ENCODE measurements around the gene CHMP4A. TPM values are rescaled to one million over a fixed set of nuclear protein-coding genes. Genes with fewer than 3 reads are reported as not detected.

The CHMP4A gene
- polyA plus RNA-seq, 1 donor from 2014 or later = 55.3 TPM

DNA sequence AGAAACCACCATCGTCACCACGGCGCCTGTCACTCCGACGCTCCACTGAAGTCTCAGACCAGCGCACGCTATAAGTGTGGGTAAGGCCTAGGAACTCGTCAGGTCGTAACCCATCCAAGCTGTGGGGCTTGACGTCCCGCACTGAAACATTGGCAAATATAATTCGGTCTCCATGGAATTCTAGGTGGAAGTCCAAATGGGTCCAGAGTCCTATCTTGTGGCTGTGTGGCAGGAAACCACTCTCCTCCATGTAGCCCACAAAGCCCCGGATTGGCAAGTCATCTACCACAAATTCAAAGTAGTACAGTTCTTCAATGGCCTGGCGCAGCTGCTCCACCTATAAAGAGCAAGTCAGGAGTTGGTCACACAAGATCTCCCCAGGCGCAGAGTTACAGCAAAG, 20.4 kb downstream of the CHMP4A start:
- H3K9me2 ChIP-seq (ENCODE audit: insufficient read depth, low read length) = no peaks in the 10 kb centered on the region
- no peak overlapping the region for H3K9ac ChIP-seq (ENCODE audit: low read length)
- H3K4me3 ChIP-seq (ENCODE audit: low read length) = no peak overlapping the region
- peaks cover 3% of the 10 kb centered on the region for H4K20me1 ChIP-seq (ENCODE audit: insufficient read depth)
- H3K27ac ChIP-seq (ENCODE audit: low read length) = no peak overlapping the region
- H3K9me3 ChIP-seq (ENCODE audit: low read length) = no peaks in the 10 kb centered on the region
- H3K79me2 ChIP-seq (replicated peaks; ENCODE audit: insufficient read depth, low read length) = peaks cover 3% of the 10 kb centered on the region
- TF ChIP-seq SMC3 (conservative IDR thresholded peaks at IDR 0.05; ENCODE audit: poor library complexity) (no peak), EZH2 (IDR thresholded peaks at IDR 0.05; ENCODE audit: borderline replicate concordance, insufficient read depth, low read length, poor library complexity, severe bottlenecking) (no peak), POLR2AphosphoS5 (IDR thresholded peaks at IDR 0.05) (no peak), EP300 (conservative IDR thresholded peaks at IDR 0.05; ENCODE audit: poor library complexity, severe bottlenecking) (no peak), TAF1 (IDR thresholded peaks at IDR 0.05; ENCODE audit: low read depth) (no peak), RAD21 (conservative IDR thresholded peaks at IDR 0.05) (no peak), MXI1 (conservative IDR thresholded peaks at IDR 0.05; ENCODE audit: poor library complexity, severe bottlenecking) (no peak), CTCF (IDR thresholded peaks at IDR 0.05; ENCODE audit: poor library complexity, severe bottlenecking) (no peak), REST (IDR thresholded peaks at IDR 0.05; ENCODE audit: borderline replicate concordance) (no peak)
- H3K27me3 ChIP-seq (ENCODE audit: insufficient read depth, low read depth, low read length) = no peaks in the 10 kb centered on the region
- no peak overlapping the region for H2AFZ ChIP-seq (ENCODE audit: low read depth, low read length)
- no peaks in the 10 kb centered on the region for H3K36me3 ChIP-seq (ENCODE audit: insufficient read depth, low read length)
- no peak overlapping the region for H3K4me2 ChIP-seq (ENCODE audit: low read length)
- no peaks in the 10 kb centered on the region for H3F3A ChIP-seq (ENCODE audit: insufficient read depth, low read length, poor library complexity, severe bottlenecking)

DNA sequence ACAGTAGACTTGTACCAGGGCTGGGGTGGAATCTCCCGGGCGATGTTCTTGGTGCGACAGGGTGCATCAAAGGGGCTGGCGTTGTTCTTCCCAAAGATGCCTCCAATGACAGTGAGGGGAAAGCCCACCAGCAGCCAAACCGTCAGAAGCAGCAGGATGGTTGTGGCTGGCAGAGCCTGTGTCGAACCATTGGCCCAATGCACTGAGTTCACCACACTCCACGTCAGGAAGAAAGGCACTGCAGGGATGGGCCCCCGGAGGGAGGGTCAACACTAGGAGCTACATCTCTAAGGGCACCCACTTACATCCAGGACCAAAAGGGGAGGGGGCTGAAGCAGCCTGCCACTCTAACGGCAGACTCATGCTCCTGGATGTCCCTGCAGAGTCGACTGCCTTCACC, 22.9 kb downstream of the CHMP4A start:
- no peak overlapping the region for H3K27ac ChIP-seq (ENCODE audit: low read length)
- peaks cover 4% of the 10 kb centered on the region for H4K20me1 ChIP-seq (ENCODE audit: insufficient read depth)
- H3K9ac ChIP-seq (ENCODE audit: low read length) = no peak overlapping the region
- TF ChIP-seq EZH2 (IDR thresholded peaks at IDR 0.05; ENCODE audit: borderline replicate concordance, insufficient read depth, low read length, poor library complexity, severe bottlenecking) = no peak
- no peak for TF ChIP-seq POLR2AphosphoS5 (IDR thresholded peaks at IDR 0.05)
- TF ChIP-seq CTCF (IDR thresholded peaks at IDR 0.05; ENCODE audit: poor library complexity, severe bottlenecking) = no peak
- no peak for TF ChIP-seq TAF1 (IDR thresholded peaks at IDR 0.05; ENCODE audit: low read depth)
- TF ChIP-seq MXI1 (conservative IDR thresholded peaks at IDR 0.05; ENCODE audit: poor library complexity, severe bottlenecking) = no peak
- TF ChIP-seq REST (IDR thresholded peaks at IDR 0.05; ENCODE audit: borderline replicate concordance) = no peak
- no peak for TF ChIP-seq EP300 (conservative IDR thresholded peaks at IDR 0.05; ENCODE audit: poor library complexity, severe bottlenecking)
- TF ChIP-seq RAD21 (conservative IDR thresholded peaks at IDR 0.05) = no peak
- TF ChIP-seq SMC3 (conservative IDR thresholded peaks at IDR 0.05; ENCODE audit: poor library complexity) = no peak
- no peaks in the 10 kb centered on the region for H3F3A ChIP-seq (ENCODE audit: insufficient read depth, low read length, poor library complexity, severe bottlenecking)
- H3K36me3 ChIP-seq (ENCODE audit: insufficient read depth, low read length) = no peaks in the 10 kb centered on the region
- H3K79me2 ChIP-seq (replicated peaks; ENCODE audit: insufficient read depth, low read length) = peaks cover 3% of the 10 kb centered on the region
- no peak overlapping the region for H3K4me2 ChIP-seq (ENCODE audit: low read length)
- H3K27me3 ChIP-seq (ENCODE audit: insufficient read depth, low read depth, low read length) = no peaks in the 10 kb centered on the region
- no peak overlapping the region for H3K4me3 ChIP-seq (ENCODE audit: low read length)
- no peak overlapping the region for H2AFZ ChIP-seq (ENCODE audit: low read depth, low read length)
- no peaks in the 10 kb centered on the region for H3K9me2 ChIP-seq (ENCODE audit: insufficient read depth, low read length)
- no peaks in the 10 kb centered on the region for H3K9me3 ChIP-seq (ENCODE audit: low read length)

All from neural cell (in vitro differentiated cells).